WERI-Rb-1 (cell line): ENCODE data around the gene CFB.

Source experiments
- DNase-seq: peaks from one replicate; pipeline ENCODE4 v3.0.0-alpha.2; 2020
- H3K27ac ChIP-seq: fragments of 250-450 bp; sonication (Bioruptor Pico); 2 replicates; pipeline ENCODE4 v1.5.1; 2020; ENCODE audit warnings: mild to moderate bottlenecking, moderate library complexity
- H3K27me3 ChIP-seq: fragments of 250-450 bp; sonication (Bioruptor Pico); 2 replicates; pipeline ENCODE4 v1.5.1; 2021; ENCODE audit warnings: mild to moderate bottlenecking, low read depth, moderate library complexity; ENCODE audit not compliant: insufficient read depth, severe bottlenecking
- H3K36me3 ChIP-seq: fragments of 250-450 bp; sonication (Bioruptor Pico); 2 replicates; pipeline ENCODE4 v1.5.1; 2020; ENCODE audit warnings: mild to moderate bottlenecking, moderate library complexity
- H3K4me3 ChIP-seq: 2 replicates; pipeline ENCODE4 v1.5.1; 2011; ENCODE audit warnings: low read depth, mild to moderate bottlenecking, control low read depth, low read length
- H3K9me3 ChIP-seq: fragments of 250-450 bp; sonication (Bioruptor Pico); 2 replicates; pipeline ENCODE4 v1.5.1; 2021; ENCODE audit warnings: mild to moderate bottlenecking, moderate library complexity; ENCODE audit not compliant: severe bottlenecking
- CTCF ChIP-seq: IDR thresholded peaks from 2 replicates; pipeline ENCODE4 v1.5.1; 2011; ENCODE audit warnings: low read depth, mild to moderate bottlenecking, control low read depth, inconsistent platforms, low read length

The CFB gene

GRCh38 chr6:31911826-31912585 lies 33.9 kb upstream of the CFB start:
- DNase-seq = no peak
- H3K27ac ChIP-seq = no peak overlapping the region
- no peak overlapping the region for H3K4me3 ChIP-seq
- H3K36me3 ChIP-seq = no peaks in the 10 kb centered on the region
- no peaks in the 10 kb centered on the region for H3K9me3 ChIP-seq
- TF ChIP-seq CTCF = no peak
- H3K27me3 ChIP-seq = no peaks in the 10 kb centered on the region

DNA sequence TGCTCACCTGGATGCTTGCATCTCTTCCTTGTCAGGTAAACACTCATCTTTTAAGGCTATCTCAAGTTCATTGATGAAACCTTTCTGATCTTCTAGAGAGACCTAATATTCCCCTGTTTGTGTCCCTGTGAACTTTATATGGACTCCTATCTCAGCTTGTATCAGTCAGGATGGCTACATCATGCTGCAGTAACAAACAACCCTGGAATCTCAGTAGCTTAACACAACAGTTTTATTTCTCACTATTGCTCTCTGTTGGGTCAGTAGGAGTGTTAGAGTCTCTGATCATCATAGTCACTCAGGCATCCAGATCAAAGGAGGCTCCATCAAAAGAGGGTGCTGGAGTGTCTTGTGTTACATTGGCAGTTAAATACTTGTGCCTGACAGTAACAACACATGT lies 30.5 kb upstream of the CFB start:
- no peak overlapping the region for H3K27ac ChIP-seq
- H3K4me3 ChIP-seq = no peak overlapping the region
- H3K27me3 ChIP-seq = no peaks in the 10 kb centered on the region
- no peaks in the 10 kb centered on the region for H3K9me3 ChIP-seq
- no peak for DNase-seq
- no peak for TF ChIP-seq CTCF
- no peaks in the 10 kb centered on the region for H3K36me3 ChIP-seq

DNA sequence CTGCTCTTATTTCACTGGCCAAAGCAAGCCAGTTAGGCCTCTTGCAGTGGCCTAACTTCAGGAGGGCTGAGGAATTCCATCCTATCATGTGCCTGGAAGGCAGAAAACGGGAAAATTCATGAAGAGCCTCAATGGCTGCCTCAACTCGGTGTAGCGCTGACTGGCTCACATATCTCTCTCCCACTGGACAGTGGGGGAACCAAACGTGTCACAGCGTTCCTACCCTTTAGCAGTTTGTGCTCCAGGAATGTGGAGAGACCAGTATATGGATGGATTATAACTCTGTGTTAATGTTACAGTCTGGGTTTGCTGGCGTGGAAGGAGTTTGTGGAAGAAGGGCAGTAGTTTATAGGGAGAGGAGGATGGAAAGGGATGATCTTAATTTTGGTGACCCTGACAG lies 30.1 kb upstream of the CFB start:
- no peak for DNase-seq
- Histone ChIP-seq H3K4me3 (no peak overlapping the region), H3K27ac (no peak overlapping the region), H3K36me3 (no peaks in the 10 kb centered on the region), H3K9me3 (no peaks in the 10 kb centered on the region), H3K27me3 (no peaks in the 10 kb centered on the region)
- TF ChIP-seq CTCF = no peak

DNA sequence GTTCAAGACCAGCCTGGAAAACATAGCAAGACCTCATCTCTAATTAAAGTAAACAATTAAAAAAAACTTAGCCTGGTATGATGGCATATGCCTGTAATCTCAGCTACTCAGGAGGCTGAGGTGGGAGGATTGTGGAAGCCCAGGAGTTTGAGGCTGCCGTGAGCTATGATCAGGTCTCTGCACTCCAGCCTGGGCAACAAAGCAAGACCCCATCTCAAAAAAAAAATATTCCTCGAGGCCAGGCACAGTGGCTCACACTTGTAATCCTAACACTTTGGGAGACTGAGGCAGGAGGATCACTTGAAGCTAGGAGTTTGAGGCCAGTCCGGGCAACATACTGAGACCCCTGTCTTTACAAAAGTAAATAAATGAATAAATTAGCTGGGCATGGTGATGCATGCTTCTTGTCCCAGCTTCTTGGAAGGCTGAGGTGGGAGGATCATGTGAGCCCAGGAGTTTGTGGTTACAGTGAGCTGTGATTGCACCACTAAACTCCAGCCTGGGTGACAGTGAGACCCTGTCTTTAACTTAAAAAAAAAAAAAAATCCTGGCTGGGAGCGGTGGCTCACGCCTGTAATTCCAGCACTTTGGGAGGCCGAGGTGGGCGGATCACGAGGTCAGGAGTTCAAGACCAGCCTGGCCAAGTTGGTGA lies 27.7 kb upstream of the CFB start:
- Histone ChIP-seq H3K27ac (no peak overlapping the region), H3K4me3 (no peak overlapping the region), H3K27me3 (no peaks in the 10 kb centered on the region), H3K36me3 (no peaks in the 10 kb centered on the region), H3K9me3 (no peaks in the 10 kb centered on the region)
- no peak for DNase-seq
- TF ChIP-seq CTCF = no peak

GRCh38 chr6:31919624-31920303 lies 26.1 kb upstream of the CFB start:
- Histone ChIP-seq H3K36me3 (no peaks in the 10 kb centered on the region), H3K27ac (no peak overlapping the region), H3K4me3 (no peak overlapping the region), H3K9me3 (no peaks in the 10 kb centered on the region), H3K27me3 (no peaks in the 10 kb centered on the region)
- no peak for TF ChIP-seq CTCF
- no peak for DNase-seq
